ENCODE measurements around the gene PRR27. TPM values are rescaled to one million over a fixed set of nuclear protein-coding genes. Genes with fewer than 3 reads are reported as not detected.

PRR27 gene
- total RNA-seq: not detected in 2 replicates

DNA sequence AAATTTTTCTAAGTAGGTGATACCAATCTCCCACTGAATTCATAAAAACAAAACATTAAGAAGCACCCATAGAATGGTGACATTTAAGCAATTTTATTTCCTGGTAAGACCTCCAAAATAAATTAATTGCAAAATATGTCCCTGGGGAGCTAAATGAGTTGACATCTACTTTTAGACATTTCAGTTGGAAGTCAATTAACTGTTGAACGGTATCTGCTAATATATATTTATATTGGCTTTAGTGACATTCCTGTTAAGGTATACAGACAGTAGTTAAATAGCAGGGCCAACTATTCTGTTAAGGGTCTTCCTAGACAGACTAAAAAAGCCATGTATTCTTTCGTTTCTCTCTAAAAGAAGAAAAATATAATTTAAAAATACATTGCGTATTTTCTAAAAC lies at the start of gene PRR27:
PRR27 (plus strand) TSS at position 301 of the 400 bp plus-strand sequence. CDS start 139 bp downstream, outside the sequence.

DNA sequence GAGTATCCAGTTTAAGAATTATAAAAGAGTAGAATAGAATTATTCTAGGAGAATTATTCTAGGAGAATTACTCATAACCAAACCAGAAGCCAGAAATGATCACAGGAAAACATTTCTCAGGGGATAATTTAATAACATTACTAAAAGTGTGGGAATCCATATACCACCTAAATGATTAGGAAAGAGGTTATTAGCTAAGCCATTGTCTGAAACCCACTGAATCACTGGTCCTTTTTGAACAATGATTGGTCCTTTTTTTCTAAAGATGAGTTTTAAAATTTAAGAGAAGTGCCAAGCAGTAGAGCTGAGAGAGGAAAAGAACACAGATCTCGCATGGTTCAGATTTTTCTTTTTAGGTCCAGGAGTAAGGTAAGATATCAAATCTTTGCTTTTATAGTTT lies 41.4 kb downstream of the PRR27 start, which contains the start of gene ODAM:
ODAM (plus strand) TSS at position 301 of the 400 bp plus-strand sequence. CDS start 819 bp downstream, outside the sequence.

Other genes starting within 250 kb of the PRR27 start
- not detected in 2 replicates for gene CSN1S1, start 223.2 kb upstream of the PRR27 start, total RNA-seq
- gene CSN2, start 188.5 kb upstream of the PRR27 start, total RNA-seq: not detected in 2 replicates
- not detected in 2 replicates for gene STATH, start 158.3 kb upstream of the PRR27 start, total RNA-seq
- not detected in 2 replicates for gene HTN3, start 125.8 kb upstream of the PRR27 start, total RNA-seq
- gene HTN1, start 103.8 kb upstream of the PRR27 start, total RNA-seq: not detected in 2 replicates
- not detected in 2 replicates for gene ODAM, start 41.5 kb downstream of the PRR27 start, total RNA-seq
- gene FDCSP, start 71.9 kb downstream of the PRR27 start, total RNA-seq: not detected in 2 replicates
- not detected in 2 replicates for gene CSN3, start 88.4 kb downstream of the PRR27 start, total RNA-seq
- gene CABS1, start 180.7 kb downstream of the PRR27 start, total RNA-seq: not detected in 2 replicates
- gene SMR3A, start 206.5 kb downstream of the PRR27 start, total RNA-seq: not detected in 2 replicates
- gene SMR3B, start 228.9 kb downstream of the PRR27 start, total RNA-seq: not detected in 2 replicates
- gene OPRPN, start 243.7 kb downstream of the PRR27 start, total RNA-seq: not detected in 2 replicates

Data from mesangial cell (primary cell).